Cerebellar nuclear complex (tissue), 1 donor: ENCODE data around the gene TSPAN18.

ENCODE experiments used
- DNase-seq, 2 experiments: peaks; one replicate each; lab custom pipeline; 2025; lab: John Stamatoyannopoulos, UW

The TSPAN18 gene

GRCh38 chr11:44726283-44727113 lies at the start of gene TSPAN18:
TSS of gene TSPAN18 (plus strand) at chr11:44726962. CDS start at chr11:44906417, 179,455 bp downstream.
- no peak for DNase-seq

GRCh38 chr11:44680982-44681597 lies 45.7 kb upstream of the TSPAN18 start:
- DNase-seq = no peak

- DNase-seq = no peak
Measured at GRCh38 chr11:44681698-44682097, 45.1 kb upstream of the TSPAN18 start.

GRCh38 chr11:44684859-44685281 lies 41.9 kb upstream of the TSPAN18 start:
- DNase-seq = no peak

- DNase-seq = no peak
Measured at GRCh38 chr11:44687388-44687787, 39.4 kb upstream of the TSPAN18 start.

GRCh38 chr11:44689265-44689664 lies 37.5 kb upstream of the TSPAN18 start:
- DNase-seq = no peak

GRCh38 chr11:44690651-44691050 lies 36.1 kb upstream of the TSPAN18 start:
- peak in 1 of 2 experiments; percentile 9 for DNase-seq

GRCh38 chr11:44692460-44692859 lies 34.3 kb upstream of the TSPAN18 start:
- no peak for DNase-seq

GRCh38 chr11:44693654-44694119 lies 33.1 kb upstream of the TSPAN18 start:
- no peak for DNase-seq

GRCh38 chr11:44694443-44694842 lies 32.3 kb upstream of the TSPAN18 start:
- no peak for DNase-seq

GRCh38 chr11:44695169-44695833 lies 31.5 kb upstream of the TSPAN18 start:
- no peak for DNase-seq

GRCh38 chr11:44698252-44698912 lies 28.4 kb upstream of the TSPAN18 start:
- no peak for DNase-seq

- DNase-seq = no peak
Measured at GRCh38 chr11:44699497-44700408, 27.0 kb upstream of the TSPAN18 start.

- no peak for DNase-seq
Measured at GRCh38 chr11:44701276-44701675, 25.5 kb upstream of the TSPAN18 start.

GRCh38 chr11:44702889-44703288 lies 23.9 kb upstream of the TSPAN18 start:
- no peak for DNase-seq

- DNase-seq = no peak
Measured at GRCh38 chr11:44707094-44707493, 19.7 kb upstream of the TSPAN18 start.

- DNase-seq = no peak
Measured at GRCh38 chr11:44708009-44708408, 18.8 kb upstream of the TSPAN18 start.

- DNase-seq = no peak
Measured at GRCh38 chr11:44708523-44709280, 18.1 kb upstream of the TSPAN18 start.

GRCh38 chr11:44709281-44709562 lies 17.5 kb upstream of the TSPAN18 start:
- DNase-seq = no peak

- DNase-seq = no peak
Measured at GRCh38 chr11:44709966-44710365, 16.8 kb upstream of the TSPAN18 start.
